Progenitor cell of endocrine pancreas (in vitro differentiated cells): ENCODE measurements around the gene RAP1GAP2. TPM values are rescaled to one million over a fixed set of nuclear protein-coding genes. Genes with fewer than 3 reads are reported as not detected.
"Not testable (repeated sequence)": the region's sequence is repeated elsewhere in the genome, so short reads cannot be mapped to it uniquely, and the experiment has no call there.

Experiments
- DNase-seq: peaks from one replicate; pipeline ENCODE4 v3.0.0; 2021; ENCODE audit warnings: low spot score; ENCODE audit not compliant: unreplicated experiment
- H3K27ac Mint-ChIP-seq: 2 replicates; pipeline ENCODE4 v1.8.0; 2021; ENCODE audit warnings: mild to moderate bottlenecking, moderate library complexity, mixed read lengths
- H3K27me3 Mint-ChIP-seq: 2 replicates; pipeline ENCODE4 v1.8.0; 2021; ENCODE audit warnings: mixed read lengths
- H3K36me3 Mint-ChIP-seq: 2 replicates; pipeline ENCODE4 v1.8.0; 2022; ENCODE audit warnings: mixed read lengths; ENCODE audit not compliant: insufficient read depth
- H3K4me1 Mint-ChIP-seq: 2 replicates; pipeline ENCODE4 v1.8.0; 2021; ENCODE audit warnings: low read depth, mixed read lengths
- H3K4me3 Mint-ChIP-seq: 2 replicates; pipeline ENCODE4 v1.8.0; 2021; ENCODE audit warnings: low read depth, mild to moderate bottlenecking, moderate library complexity, mixed read lengths
- H3K9me3 Mint-ChIP-seq: 2 replicates; pipeline ENCODE4 v1.8.0; 2021; ENCODE audit warnings: low read depth, mixed read lengths
- CTCF ChIP-seq: fragments of 200-600 bp; sonication (generic); IDR thresholded peaks from one replicate; pipeline ENCODE4 v1.5.0; 2021; ENCODE audit warnings: antibody characterized with exemption, mild to moderate bottlenecking; ENCODE audit not compliant: unreplicated experiment
- total RNA-seq: library from RNA; stranded (reverse); gene quantifications from 2 replicates; pipeline ENCODE4 v1.2.1, GENCODE V29; 2021

RAP1GAP2 gene
- total RNA-seq, 1 donor from 2014 or later = 116 TPM

- H3K9me3 Mint-ChIP-seq = peaks cover 16% of the 10 kb centered on the region
- TF ChIP-seq CTCF = no peak
These were observed 250.5 kb downstream of the RAP1GAP2 start for GRCh38 chr17:3046753-3047152.

GRCh38 chr17:3048727-3049471 lies 252.7 kb downstream of the RAP1GAP2 start:
- TF ChIP-seq CTCF = peak; percentile 76
- Mint-ChIP-seq H3K36me3 (no peaks in the 10 kb centered on the region), H3K27me3 (peaks cover 21% of the 10 kb centered on the region), H3K9me3 (peaks cover 5% of the 10 kb centered on the region), H3K4me3 (peak overlapping the region; percentile 93), H3K4me1 (no peaks in the 10 kb centered on the region), H3K27ac (peak overlapping the region; percentile 96)
- peak; percentile 92 for DNase-seq

More at GRCh38 chr17:3046753-3047152, 250.5 kb downstream of the RAP1GAP2 start:
- H3K4me1 Mint-ChIP-seq = no peaks in the 10 kb centered on the region
- peaks cover 21% of the 10 kb centered on the region for H3K27me3 Mint-ChIP-seq
- no peaks in the 10 kb centered on the region for H3K36me3 Mint-ChIP-seq
- DNase-seq = no peak
- no peak overlapping the region for H3K4me3 Mint-ChIP-seq
- H3K27ac Mint-ChIP-seq = no peak overlapping the region

- Mint-ChIP-seq H3K27ac (no peak overlapping the region), H3K27me3 (peaks cover 17% of the 10 kb centered on the region), H3K36me3 (no peaks in the 10 kb centered on the region), H3K9me3 (no peaks in the 10 kb centered on the region), H3K4me3 (peak overlapping the region; percentile 93), H3K4me1 (no peaks in the 10 kb centered on the region)
- DNase-seq = no peak
- TF ChIP-seq CTCF = no peak
These were observed 253.6 kb downstream of the RAP1GAP2 start for GRCh38 chr17:3049705-3050295.

- not testable (repeated sequence) for H3K4me1 Mint-ChIP-seq, DNase-seq, H3K36me3 Mint-ChIP-seq
These were observed 258.6 kb downstream of the RAP1GAP2 start for GRCh38 chr17:3054868-3055267.

GRCh38 chr17:3062824-3063377 lies 266.7 kb downstream of the RAP1GAP2 start:
- not testable (repeated sequence) for H3K4me3 Mint-ChIP-seq, H3K27me3 Mint-ChIP-seq, H3K9me3 Mint-ChIP-seq, DNase-seq, H3K27ac Mint-ChIP-seq, H3K4me1 Mint-ChIP-seq, H3K36me3 Mint-ChIP-seq

More at GRCh38 chr17:3054868-3055267, 258.6 kb downstream of the RAP1GAP2 start:
- H3K9me3 Mint-ChIP-seq, H3K27ac Mint-ChIP-seq, H3K27me3 Mint-ChIP-seq, H3K4me3 Mint-ChIP-seq: not testable (repeated sequence)

GRCh38 chr17:3063507-3063906 lies 267.3 kb downstream of the RAP1GAP2 start, which contains the start of gene OR1D5:
TSS of gene OR1D5 (minus strand) at chr17:3063607. CDS start at chr17:3063607, 0 bp downstream.
- H3K36me3 Mint-ChIP-seq, H3K4me1 Mint-ChIP-seq, H3K4me3 Mint-ChIP-seq, H3K9me3 Mint-ChIP-seq, DNase-seq, H3K27ac Mint-ChIP-seq, H3K27me3 Mint-ChIP-seq: not testable (repeated sequence)

GRCh38 chr17:3065192-3065591 lies 269.0 kb downstream of the RAP1GAP2 start:
- DNase-seq, H3K36me3 Mint-ChIP-seq: not testable (repeated sequence)

GRCh38 chr17:3073850-3074249 lies 277.6 kb downstream of the RAP1GAP2 start:
- H3K27ac Mint-ChIP-seq, H3K4me3 Mint-ChIP-seq, H3K4me1 Mint-ChIP-seq, DNase-seq, H3K36me3 Mint-ChIP-seq, H3K27me3 Mint-ChIP-seq: not testable (repeated sequence)
- peaks cover 18% of the 10 kb centered on the region for H3K9me3 Mint-ChIP-seq

More at GRCh38 chr17:3065192-3065591, 269.0 kb downstream of the RAP1GAP2 start:
- H3K4me3 Mint-ChIP-seq, H3K9me3 Mint-ChIP-seq, H3K27ac Mint-ChIP-seq, H3K4me1 Mint-ChIP-seq, H3K27me3 Mint-ChIP-seq: not testable (repeated sequence)
